GM18519 (cell line): ENCODE data around the gene IGFN1.

Source experiments
- ATAC-seq: cut with Tn5 transposase; IDR thresholded peaks from one replicate; pipeline ENCODE4 v1.9.1; 2021; ENCODE audit warnings: mild to moderate bottlenecking, moderate library complexity; ENCODE audit not compliant: unreplicated experiment, low FRiP score

Gene IGFN1

GRCh38 chr1:201183753-201184152 is 6.9 kb upstream of the IGFN1 start:
- ATAC-seq: no peak

GRCh38 chr1:201184307-201185122 is 6.1 kb upstream of the IGFN1 start:
- no peak for ATAC-seq

DNA sequence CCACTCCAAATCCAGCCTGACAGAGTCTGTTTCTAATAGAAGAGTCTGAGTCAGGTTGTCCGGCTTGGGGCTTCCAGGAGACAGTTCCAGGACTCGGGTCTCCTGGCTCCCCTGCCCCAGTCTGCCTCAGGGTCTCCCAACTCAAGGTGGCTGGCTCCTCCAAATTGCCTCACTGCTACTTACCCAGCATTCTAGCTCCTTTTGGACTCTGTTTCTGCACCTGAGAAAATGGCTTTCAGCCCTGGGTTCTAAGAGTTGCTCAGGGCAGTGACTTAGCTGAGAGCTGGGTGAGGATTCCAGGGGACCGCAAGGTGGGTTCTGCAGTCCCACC is 5.5 kb upstream of the IGFN1 start:
- ATAC-seq: no peak

DNA sequence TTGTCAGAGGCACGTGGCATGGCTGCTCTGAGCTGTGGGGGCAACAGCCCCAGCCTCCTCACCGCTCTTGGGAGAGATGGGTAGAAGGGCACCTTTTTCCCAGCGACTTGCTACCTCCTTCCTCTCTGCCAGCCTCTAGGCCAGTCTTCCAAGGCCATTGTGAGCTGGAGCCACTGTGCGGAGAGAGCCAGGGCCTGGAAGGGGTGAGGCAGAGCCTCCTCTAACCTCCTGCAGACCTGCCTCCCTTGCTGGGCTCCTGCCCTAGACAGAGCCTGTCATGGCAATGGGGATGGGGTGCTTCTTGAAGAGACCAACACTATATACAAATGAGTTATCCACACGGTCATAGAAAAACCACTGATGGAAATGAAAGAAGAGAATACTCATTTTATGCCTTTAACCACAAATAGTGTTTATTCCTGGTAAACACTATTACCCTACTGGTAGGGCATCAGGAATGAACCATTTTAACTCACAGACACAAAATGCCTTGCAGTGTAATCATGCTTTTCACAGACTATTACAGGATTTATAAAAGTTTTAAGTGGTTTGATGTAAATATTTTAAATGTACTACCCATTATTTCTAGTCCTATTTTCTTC is 5.0 kb upstream of the IGFN1 start:
- ATAC-seq: no peak

DNA sequence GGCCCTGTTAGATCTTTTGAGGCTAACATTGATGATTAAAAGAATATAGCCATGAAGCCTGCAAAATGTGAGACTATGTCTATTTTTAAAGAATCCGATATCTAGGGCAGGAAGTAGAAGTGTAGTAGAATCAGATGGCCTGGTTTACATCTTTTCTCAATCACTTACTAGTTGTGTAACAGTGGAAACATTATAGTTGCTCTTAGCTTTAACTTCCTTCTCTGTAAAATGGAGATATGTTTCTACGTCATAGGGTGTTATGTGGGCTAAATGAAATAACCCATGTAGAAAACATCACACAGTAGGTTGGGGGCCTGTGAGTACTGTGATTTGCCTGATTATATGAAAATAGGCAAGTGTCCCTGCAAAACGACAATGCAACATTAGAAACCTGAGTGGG is 4.4 kb upstream of the IGFN1 start:
- ATAC-seq: no peak

DNA sequence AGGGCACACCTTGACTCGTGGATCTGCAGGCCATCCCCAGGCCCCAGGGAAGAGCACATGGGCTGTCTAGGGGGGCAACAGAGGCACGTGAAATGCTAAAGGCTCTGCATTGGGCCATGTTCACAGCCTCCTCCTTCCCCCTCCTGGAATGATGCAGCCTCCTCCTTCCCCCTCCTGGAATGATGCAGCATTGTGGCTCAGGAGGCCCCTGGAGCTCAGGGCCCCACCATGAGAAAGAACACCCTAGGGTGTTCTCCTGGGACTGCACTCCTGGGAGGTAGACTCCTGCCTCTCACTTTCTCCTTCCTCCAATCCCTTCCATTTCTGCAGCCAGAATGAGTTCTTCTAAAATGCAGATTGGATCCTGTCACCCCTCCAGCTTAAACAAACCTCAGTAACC is 1.5 kb upstream of the IGFN1 start:
- ATAC-seq: no peak

DNA sequence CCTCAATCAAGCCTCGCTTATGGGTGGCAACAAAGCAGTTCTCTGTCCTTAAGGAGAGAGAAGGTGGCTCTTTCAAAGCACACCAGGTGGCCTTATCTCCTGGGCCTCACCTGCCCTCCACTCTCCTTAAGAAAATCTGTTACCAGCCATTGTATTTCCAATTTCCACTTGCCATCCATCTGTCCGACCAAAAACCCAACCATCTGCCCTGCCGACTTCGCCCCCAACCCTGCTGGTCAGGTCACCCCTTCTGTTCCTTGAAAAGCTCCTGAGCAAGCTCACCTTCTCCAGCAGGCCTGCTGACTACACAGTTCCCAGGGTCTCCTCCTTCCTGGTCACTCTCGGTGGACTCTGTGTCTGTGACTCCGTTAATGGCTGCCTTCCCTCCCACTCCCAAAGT is 619 bp upstream of the IGFN1 start:
- no peak for ATAC-seq

GRCh38 chr1:201191653-201192260 is 1.1 kb downstream of the IGFN1 start:
- ATAC-seq: no peak

GRCh38 chr1:201192261-201192788 is 1.7 kb downstream of the IGFN1 start:
- no peak for ATAC-seq

- ATAC-seq: no peak
Observed at GRCh38 chr1:201194046-201194445, 3.4 kb downstream of the IGFN1 start.

DNA sequence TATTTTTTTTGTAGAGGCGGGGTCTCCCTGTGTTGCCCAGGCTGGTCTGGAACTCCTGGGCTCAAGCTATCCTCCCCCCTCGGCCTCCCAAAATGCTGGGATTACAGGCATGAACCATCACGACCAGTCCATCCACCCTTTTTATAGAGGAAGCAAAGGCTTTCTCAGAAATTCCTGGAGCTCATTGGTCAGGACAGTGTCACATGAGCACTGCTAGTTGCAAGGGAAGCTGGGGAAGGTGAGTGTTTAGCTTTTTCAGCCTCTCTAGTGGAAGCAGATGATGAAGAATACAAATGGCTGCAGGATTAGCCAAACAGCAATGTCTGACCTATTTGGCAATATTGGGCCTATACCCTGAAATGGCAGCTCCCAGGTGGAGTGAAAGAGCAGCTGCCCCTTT is 8.0 kb downstream of the IGFN1 start:
- ATAC-seq: no peak

DNA sequence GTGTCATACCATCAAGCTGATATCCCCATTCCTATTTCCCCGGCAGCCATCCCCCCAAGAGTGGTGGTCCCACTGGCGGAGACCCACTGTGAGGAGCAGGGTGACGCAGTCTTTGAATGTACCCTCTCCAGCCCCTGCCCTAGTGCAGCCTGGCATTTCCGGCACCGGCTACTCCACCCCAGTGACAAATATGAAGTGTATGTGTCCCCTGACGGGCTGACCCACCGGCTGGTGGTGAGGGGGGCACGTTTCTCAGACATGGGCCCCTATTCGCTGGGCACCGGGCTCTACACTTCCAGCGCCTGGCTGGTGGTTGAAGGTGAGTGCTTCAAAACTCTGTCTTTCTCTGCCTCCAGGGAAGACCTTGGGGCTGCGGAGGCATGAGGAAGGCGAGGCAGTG is 14.4 kb downstream of the IGFN1 start:
- ATAC-seq: no peak

DNA sequence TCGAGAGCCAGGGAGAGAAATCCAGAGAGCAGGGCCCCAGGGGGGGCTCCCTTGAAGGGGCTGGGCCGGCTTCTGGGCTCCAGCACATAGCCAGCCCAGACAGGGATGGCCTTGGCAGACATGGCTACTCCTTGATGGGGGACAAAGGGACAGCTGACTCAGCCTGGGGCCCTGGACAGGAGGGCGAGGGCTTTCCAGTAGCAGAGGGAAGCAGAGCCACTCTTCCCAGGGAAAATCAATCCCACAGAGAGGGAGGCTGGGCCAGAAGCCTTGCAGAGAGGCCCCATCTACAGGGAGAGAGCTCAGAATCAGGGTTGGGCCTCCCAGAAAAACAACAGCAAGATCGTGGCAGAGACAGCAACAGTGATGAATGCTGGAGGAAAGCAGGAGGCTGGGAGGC is 15.6 kb downstream of the IGFN1 start:
- no peak for ATAC-seq

GRCh38 chr1:201207046-201207445 is 16.4 kb downstream of the IGFN1 start:
- no peak for ATAC-seq

- ATAC-seq: no peak
Observed at GRCh38 chr1:201208236-201208635, 17.6 kb downstream of the IGFN1 start.

DNA sequence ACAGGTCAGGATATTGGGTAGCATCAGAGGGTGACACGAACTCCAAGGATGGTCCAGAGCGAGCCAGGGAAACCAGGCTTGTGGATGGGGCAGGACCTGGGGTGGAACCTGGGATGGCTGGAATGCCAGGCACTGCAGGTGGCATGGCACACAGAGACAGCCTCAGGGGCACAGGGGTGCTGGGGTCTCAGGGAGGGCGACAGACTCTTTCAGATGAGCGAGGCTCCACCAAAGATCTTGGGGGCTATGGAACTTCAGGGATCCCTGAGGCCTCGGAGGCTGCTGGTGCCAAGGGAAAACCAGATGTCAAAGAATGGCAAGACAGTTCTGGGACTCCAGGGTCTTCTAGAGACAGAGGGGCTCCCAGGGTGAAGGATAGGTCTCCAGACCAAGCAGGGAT is 21.4 kb downstream of the IGFN1 start:
- no peak for ATAC-seq

GRCh38 chr1:201212461-201213055 is 21.9 kb downstream of the IGFN1 start:
- ATAC-seq: no peak

GRCh38 chr1:201213106-201213770 is 22.6 kb downstream of the IGFN1 start:
- no peak for ATAC-seq

GRCh38 chr1:201213926-201214325 is 23.3 kb downstream of the IGFN1 start:
- ATAC-seq: no peak

- ATAC-seq: no peak
Observed at GRCh38 chr1:201214461-201214860, 23.8 kb downstream of the IGFN1 start.

- no peak for ATAC-seq
Observed at GRCh38 chr1:201214886-201215285, 24.3 kb downstream of the IGFN1 start.
